A549 (cell line): ENCODE measurements around the gene PI4KB.
A peak's percentile ranks its signal among the peaks of the same experiment; 100 is the strongest.

Experiments used
- BHLHE40 ChIP-seq: IDR thresholded peaks from 2 replicates; pipeline ENCODE4 v1.6.1; 2012; ENCODE audit warnings: low read depth, low read length, inconsistent platforms
- CEBPB ChIP-seq, 2 experiments: fragments of >200 bp in 1 of 2; sonication (Bioruptor Twin) in 1 of 2; formaldehyde crosslinking in 1 of 2; IDR thresholded peaks; 2 replicates each; pipeline ENCODE4 v1.6.1; 2012 to 2016
- CTCF ChIP-seq: fragments of >200 bp; sonication (Bioruptor Twin); formaldehyde crosslinking; IDR thresholded peaks from 3 replicates; pipeline ENCODE4 v1.5.1; 2016
- EP300 ChIP-seq, 2 experiments: fragments of >200 bp; sonication (Bioruptor Twin); formaldehyde crosslinking; IDR thresholded peaks; 2 replicates in 1 of 2; 3 replicates in 1 of 2; pipeline ENCODE4 v1.6.1; 2016 to 2017
- HEYL ChIP-seq: fragments of 250-450 bp; sonication (Bioruptor Pico); IDR thresholded peaks from 2 replicates; pipeline ENCODE4 v1.8.0; 2021; ENCODE audit warnings: mild to moderate bottlenecking, moderate library complexity
- KDM1A ChIP-seq: fragments of 200-600 bp; sonication (generic); IDR thresholded peaks from 2 replicates; pipeline ENCODE4 v1.6.1; 2016; ENCODE audit warnings: low read depth, mild to moderate bottlenecking
- MAFK ChIP-seq: fragments of 450-650 bp; IDR thresholded peaks from 2 replicates; pipeline ENCODE4 v1.6.1; 2014; ENCODE audit not compliant: partially characterized antibody
- MAX ChIP-seq: IDR thresholded peaks from 2 replicates; pipeline ENCODE4 v1.6.1; 2012
- MAZ ChIP-seq: fragments of 150-350 bp; IDR thresholded peaks from 2 replicates; pipeline ENCODE4 v1.6.1; 2014; ENCODE audit warnings: antibody characterized with exemption, low read depth, low read length, borderline replicate concordance
- MYC ChIP-seq: IDR thresholded peaks from 2 replicates; pipeline ENCODE4 v1.6.1; 2012; ENCODE audit warnings: mild to moderate bottlenecking, inconsistent platforms, low read length, improper control_type of control experiment, borderline replicate concordance
- PHF8 ChIP-seq: fragments of 200-600 bp; sonication (generic); IDR thresholded peaks from 2 replicates; pipeline ENCODE4 v1.6.1; 2016; ENCODE audit warnings: low read depth, mild to moderate bottlenecking, antibody characterized with exemption, moderate library complexity, borderline replicate concordance
- REST ChIP-seq: fragments of 200-600 bp; sonication (generic); IDR thresholded peaks from 2 replicates; pipeline ENCODE4 v1.6.1; 2016; ENCODE audit warnings: antibody characterized with exemption, mild to moderate bottlenecking, moderate library complexity

GRCh38 chr1:151281225-151281968, 45.8 kb downstream of the PI4KB start:
- no peak for TF ChIP-seq CTCF
- TF ChIP-seq MYC: 0 out of 2 replicates have a peak, but pooled peaks have one; percentile 47
- TF ChIP-seq MAZ: peak; percentile 64; the same call in 1 of the 2 replicates
- TF ChIP-seq PHF8: peak; percentile 68; the same call in 1 of the 2 replicates
- no peak for TF ChIP-seq EP300 (IDR thresholded peaks at IDR 0.05)
- TF ChIP-seq MAX: peak; percentile 89
- TF ChIP-seq MAFK: no peak
- peak; percentile 82 for TF ChIP-seq BHLHE40
- TF ChIP-seq KDM1A: no peak
- no peak for TF ChIP-seq HEYL
- peak; percentile 35; the same call in 1 of the 2 replicates for TF ChIP-seq REST
- peak; percentile 29 to 39; a peak in 3 of 4 replicates for TF ChIP-seq CEBPB (IDR thresholded peaks at IDR 0.05)
